HG02588 (cell line): ENCODE data around the gene FOXF2.

ENCODE experiments used
- ATAC-seq: cut with Tn5 transposase; IDR thresholded peaks from one replicate; pipeline ENCODE4 v1.9.1; 2021; ENCODE audit warnings: mild to moderate bottlenecking, moderate library complexity; ENCODE audit not compliant: unreplicated experiment

Gene FOXF2

DNA sequence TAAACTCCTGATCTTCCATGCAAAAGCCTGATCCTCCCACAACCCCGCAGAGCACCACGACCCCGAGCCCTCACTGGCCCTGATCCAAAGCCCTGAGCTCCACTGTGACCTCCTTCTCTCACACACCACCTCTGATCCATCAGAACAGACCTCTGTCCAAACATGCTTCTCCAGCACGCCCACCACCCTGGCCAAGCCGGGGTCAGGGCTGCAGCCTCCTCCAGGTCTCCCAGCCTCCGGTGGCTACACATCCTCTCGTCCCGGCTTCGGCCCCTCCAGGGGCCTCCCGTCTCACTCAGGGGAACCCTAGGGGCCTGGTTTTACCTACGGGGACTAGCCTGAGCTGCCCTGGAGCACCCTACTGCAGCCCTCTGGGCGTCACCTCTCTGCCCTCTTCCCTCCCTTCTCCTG, 49.1 kb downstream of the FOXF2 start:
- no peak for ATAC-seq

GRCh38 chr6:1439349-1439748, 50.0 kb downstream of the FOXF2 start:
- ATAC-seq = no peak

DNA sequence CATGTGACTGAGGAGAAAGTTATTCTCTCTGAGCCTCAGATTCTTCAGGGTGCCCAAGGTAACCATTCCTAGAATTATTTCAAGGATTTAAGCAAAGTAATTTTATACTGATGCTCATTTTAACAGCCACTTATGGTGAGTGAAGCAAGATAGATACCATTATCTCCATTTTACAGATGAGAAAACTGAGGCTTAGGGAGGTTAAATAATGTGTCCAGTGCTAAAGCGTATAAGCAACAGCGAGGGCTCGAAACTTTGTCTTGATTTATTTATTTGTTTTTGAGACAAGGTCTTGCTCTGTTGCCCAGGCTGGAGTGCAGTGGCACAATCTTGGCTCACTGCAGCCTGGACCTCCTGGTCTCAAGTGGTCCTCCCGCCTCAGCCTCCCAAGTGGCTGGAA, 53.6 kb downstream of the FOXF2 start:
- no peak for ATAC-seq
